Measurements from ENCODE around the gene HEG1. TPM values are rescaled to one million over a fixed set of nuclear protein-coding genes. Genes with fewer than 3 reads are reported as not detected.

HEG1 gene
- total RNA-seq, 1 experiment from 2014 or later = 10.4 TPM

GRCh38 chr3:124998247-124998630 is 57.6 kb downstream of the HEG1 start:
- DNase-seq (ENCODE audit: extremely low read depth, low read depth) = no peak

- DNase-seq (ENCODE audit: extremely low read depth, low read depth) = no peak
Measured at GRCh38 chr3:124997303-124998246, 58.2 kb downstream of the HEG1 start.

- peak; percentile 66 for DNase-seq (ENCODE audit: extremely low read depth, low read depth)
Measured at GRCh38 chr3:124995460-124995994, 60.3 kb downstream of the HEG1 start.

- DNase-seq (ENCODE audit: extremely low read depth, low read depth) = no peak
Measured at GRCh38 chr3:124993466-124993865, 62.3 kb downstream of the HEG1 start.

GRCh38 chr3:124992041-124992440 is 63.8 kb downstream of the HEG1 start:
- DNase-seq (ENCODE audit: extremely low read depth, low read depth) = no peak

GRCh38 chr3:124986192-124987143 is 69.3 kb downstream of the HEG1 start:
- DNase-seq (ENCODE audit: extremely low read depth, low read depth) = peak; percentile 89

GRCh38 chr3:124985349-124985748 is 70.4 kb downstream of the HEG1 start:
- DNase-seq (ENCODE audit: extremely low read depth, low read depth) = peak; percentile 74

- DNase-seq (ENCODE audit: extremely low read depth, low read depth) = no peak
Measured at GRCh38 chr3:124984754-124985153, 71.0 kb downstream of the HEG1 start.

- DNase-seq (ENCODE audit: extremely low read depth, low read depth) = no peak
Measured at GRCh38 chr3:124982855-124983254, 72.9 kb downstream of the HEG1 start.

- DNase-seq (ENCODE audit: extremely low read depth, low read depth) = no peak
Measured at GRCh38 chr3:124981472-124981871, 74.3 kb downstream of the HEG1 start.

GRCh38 chr3:124978627-124979026 is 77.2 kb downstream of the HEG1 start:
- no peak for DNase-seq (ENCODE audit: extremely low read depth, low read depth)

GRCh38 chr3:124976383-124976782 is 79.4 kb downstream of the HEG1 start:
- DNase-seq (ENCODE audit: extremely low read depth, low read depth) = no peak

GRCh38 chr3:124974691-124975090 is 81.1 kb downstream of the HEG1 start:
- no peak for DNase-seq (ENCODE audit: extremely low read depth, low read depth)

- DNase-seq (ENCODE audit: extremely low read depth, low read depth) = no peak
Measured at GRCh38 chr3:124973290-124973689, 82.5 kb downstream of the HEG1 start.

- no peak for DNase-seq (ENCODE audit: extremely low read depth, low read depth)
Measured at GRCh38 chr3:124972457-124972856, 83.3 kb downstream of the HEG1 start.

GRCh38 chr3:124969963-124970722 is 85.7 kb downstream of the HEG1 start:
- no peak for DNase-seq (ENCODE audit: extremely low read depth, low read depth)

- no peak for DNase-seq (ENCODE audit: extremely low read depth, low read depth)
Measured at GRCh38 chr3:124969190-124969589, 86.6 kb downstream of the HEG1 start.

GRCh38 chr3:124967964-124968363 is 87.8 kb downstream of the HEG1 start:
- no peak for DNase-seq (ENCODE audit: extremely low read depth, low read depth)

GRCh38 chr3:124966521-124967445 is 89.0 kb downstream of the HEG1 start:
- DNase-seq (ENCODE audit: extremely low read depth, low read depth) = no peak
